NK-92 (cell line): ENCODE data around the gene COMMD2.

ENCODE experiments used
- DNase-seq: peaks from one replicate; lab custom pipeline; 2025; ENCODE audit not compliant: unreplicated experiment; lab: John Stamatoyannopoulos, UW

The COMMD2 gene

DNA sequence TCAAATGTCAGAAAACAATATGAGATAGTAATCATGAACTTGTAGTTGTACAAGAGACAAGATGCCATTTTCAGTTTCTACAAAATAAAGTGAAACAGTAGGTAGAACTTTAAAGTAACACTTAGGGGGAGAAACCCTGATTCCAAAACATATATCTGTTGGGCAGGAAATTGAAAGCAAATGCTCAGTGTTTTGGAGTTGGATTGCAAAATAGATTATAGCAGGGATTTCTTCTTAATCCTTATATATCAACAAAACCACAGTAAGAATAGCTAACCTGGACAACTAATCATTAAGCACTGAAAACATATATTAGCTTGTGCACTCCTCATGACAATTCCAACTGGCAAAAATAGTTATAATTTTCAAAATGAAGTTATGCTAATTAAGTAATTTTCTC is 46.9 kb downstream of the COMMD2 start:
- DNase-seq = no peak

DNA sequence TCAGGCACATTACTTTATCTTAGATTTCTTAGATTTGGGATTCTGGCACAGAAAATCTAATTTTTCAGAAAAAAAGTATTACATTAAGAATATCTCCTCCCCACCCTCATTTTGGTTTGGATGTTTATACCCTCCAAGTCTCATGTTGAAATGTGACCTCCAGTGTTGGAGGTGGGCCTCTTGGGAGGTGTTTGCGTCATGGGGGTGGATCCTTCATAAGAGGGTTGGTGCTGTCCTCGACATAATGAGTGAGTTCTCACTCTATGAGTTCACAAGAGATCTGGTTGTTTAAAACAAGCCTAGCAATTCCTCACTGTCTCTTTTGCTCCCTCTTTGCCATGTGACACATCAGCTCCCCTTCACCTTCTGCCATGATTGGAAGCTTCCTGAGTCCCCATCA is 48.8 kb downstream of the COMMD2 start:
- no peak for DNase-seq

DNA sequence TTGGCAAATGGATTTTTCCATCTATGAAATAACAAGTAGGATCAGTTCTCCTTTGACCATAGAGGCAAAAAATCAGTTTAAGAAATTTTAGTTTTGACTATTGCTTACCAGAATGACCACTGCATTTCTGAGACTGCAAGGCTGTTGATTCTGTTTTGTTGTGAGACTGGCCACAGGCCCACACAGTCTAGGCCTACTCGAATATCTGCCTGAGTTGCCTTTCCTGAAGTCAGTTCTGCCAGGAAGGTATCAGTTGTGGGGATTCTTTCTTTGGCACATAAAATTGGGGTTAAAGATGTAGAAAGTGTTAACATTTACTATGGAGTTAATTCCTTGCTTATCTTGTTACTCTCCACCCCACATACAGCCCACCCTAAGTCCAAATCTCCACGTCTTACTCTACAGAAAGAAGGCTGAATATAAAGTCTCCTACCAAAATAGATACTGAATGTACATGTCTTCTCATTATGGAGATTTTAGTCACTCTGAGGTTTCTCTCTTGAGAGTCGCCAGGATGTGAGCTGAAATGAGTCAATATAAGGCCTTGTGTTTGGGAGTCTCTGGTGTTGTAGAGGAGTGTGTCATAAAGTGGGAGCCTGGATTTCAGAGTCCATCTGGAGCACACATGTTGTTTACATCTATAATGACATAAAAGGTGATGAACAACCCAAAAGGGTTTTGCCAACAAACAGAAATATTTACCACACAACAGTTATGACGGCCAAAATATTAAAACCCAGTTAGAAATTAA is 49.4 kb downstream of the COMMD2 start:
- DNase-seq = no peak

DNA sequence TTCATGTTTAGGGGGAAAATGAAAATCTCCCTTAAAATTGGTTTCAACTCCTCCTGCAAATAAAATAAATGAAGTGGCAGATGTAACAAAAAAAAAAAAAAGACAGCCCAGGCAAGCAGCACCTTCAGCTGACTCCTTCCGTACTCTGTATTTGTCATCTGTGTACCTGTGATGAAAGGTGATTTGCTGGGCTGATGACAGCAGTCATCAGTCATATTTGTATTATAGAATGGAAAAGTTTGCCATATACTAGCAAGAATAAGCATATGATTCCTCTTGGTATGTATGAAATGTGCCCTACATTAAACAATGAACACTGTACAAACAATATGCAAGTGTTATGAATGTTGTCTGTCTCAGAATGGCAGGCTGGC is 50.3 kb downstream of the COMMD2 start:
- DNase-seq = no peak

DNA sequence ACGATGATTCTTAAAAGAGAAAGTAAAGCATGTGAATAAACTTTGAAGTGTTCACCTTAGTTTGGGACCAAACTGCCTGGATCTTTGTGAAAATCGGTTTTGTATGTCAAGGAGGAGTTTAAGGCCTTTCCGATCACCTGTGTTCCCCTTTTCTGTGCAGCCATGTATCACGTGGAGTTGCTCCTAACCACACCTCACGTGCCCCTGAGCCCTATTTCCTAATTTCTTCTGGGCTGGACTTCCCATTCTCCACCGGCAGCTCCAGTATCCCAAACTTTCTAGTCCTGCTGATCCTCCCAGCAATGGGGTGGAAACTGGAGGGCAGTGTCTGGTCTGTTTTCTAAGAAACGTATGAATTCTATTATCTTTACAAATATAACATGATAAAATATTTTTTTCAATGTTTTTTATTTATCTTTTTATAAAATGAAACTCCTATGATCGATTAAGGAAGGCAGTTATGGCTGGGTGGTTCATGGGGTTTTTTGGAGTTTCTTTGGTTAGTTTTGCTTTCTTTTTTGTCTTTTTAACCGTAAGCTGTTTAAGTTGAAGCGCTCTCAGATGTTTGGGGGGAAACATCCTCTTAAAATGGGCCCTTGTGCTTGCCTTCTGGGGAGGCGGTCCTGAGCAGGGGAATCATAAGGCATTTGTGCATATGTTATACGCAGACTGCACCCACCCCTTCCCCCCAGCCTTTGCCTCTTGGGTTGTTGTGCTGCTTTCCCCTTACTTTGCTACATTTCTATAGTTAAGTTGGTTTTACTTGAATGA is 50.9 kb downstream of the COMMD2 start:
- no peak for DNase-seq
